HG03025 (cell line): ENCODE measurements around the gene PRSS33.

Experiments
- ATAC-seq: cut with Tn5 transposase; IDR thresholded peaks from one replicate; pipeline ENCODE4 v1.9.1; 2021; ENCODE audit warnings: mild to moderate bottlenecking, moderate library complexity; ENCODE audit not compliant: unreplicated experiment, low FRiP score

PRSS33 gene

GRCh38 chr16:2821487-2822157, 34.3 kb upstream of the PRSS33 start:
- no peak for ATAC-seq

DNA sequence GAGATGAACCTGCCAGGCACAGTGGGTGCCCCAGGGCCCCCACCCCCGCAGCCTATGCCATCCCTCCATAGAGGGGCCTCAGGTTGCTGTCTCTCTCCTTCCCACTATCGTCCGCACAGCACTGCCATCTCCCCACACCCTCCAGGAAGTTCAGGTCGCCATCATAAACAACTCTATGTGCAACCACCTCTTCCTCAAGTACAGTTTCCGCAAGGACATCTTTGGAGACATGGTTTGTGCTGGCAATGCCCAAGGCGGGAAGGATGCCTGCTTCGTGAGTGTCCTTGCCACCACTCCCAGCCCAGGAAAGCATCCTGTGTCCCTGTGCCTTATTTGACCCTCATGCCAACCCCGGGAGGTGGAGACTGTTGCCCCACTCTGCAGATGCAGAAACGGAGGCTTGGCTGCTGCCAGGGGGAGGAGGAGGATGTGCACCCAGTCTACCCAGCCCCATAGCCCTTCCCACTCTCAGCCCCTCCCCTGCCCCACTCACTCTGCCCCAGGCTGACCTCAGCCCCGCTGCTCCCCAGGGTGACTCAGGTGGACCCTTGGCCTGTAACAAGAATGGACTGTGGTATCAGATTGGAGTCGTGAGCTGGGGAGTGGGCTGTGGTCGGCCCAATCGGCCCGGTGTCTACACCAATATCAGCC, 33.6 kb upstream of the PRSS33 start:
- ATAC-seq, result no peak

- no peak for ATAC-seq
Observed at GRCh38 chr16:2819939-2820835, 32.8 kb upstream of the PRSS33 start.

DNA sequence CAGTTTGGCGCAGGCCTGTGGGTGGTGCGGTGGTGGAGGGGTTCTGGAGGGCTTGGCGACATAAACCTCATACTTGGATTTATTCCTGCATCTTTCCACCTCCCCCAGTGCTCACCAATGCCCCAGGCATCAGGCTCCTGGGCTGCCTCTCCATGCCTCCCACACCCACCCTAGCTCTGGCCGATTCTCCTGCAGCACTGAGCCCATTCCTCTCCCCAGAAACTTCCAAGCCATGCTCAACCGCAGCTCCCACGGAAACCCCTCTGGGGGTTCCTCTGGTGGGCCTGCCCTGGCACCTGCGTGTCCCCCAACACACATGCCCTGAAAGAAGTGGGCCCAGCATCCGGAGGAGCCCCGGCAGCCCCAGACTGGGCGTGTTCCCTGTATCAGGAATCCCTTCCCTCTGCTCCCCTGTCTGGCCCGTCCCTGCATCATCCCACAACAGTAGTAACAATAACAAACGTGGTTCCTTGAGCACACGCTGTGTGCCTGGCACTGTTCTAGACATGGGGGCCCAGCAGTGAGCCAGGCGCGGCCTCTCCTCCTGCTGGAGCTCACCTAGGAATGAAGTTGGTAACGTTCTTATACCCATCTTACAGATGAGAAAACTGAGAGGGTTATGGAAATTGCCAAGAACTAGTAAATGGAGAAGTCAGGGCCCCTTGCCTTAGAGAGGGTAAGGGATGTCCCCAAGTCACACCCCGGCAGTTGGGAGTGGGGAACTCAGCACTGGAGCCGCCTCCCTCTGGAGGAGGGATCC, 32.0 kb upstream of the PRSS33 start:
- no peak for ATAC-seq

GRCh38 chr16:2818272-2818876, 31.0 kb upstream of the PRSS33 start:
- no peak for ATAC-seq

DNA sequence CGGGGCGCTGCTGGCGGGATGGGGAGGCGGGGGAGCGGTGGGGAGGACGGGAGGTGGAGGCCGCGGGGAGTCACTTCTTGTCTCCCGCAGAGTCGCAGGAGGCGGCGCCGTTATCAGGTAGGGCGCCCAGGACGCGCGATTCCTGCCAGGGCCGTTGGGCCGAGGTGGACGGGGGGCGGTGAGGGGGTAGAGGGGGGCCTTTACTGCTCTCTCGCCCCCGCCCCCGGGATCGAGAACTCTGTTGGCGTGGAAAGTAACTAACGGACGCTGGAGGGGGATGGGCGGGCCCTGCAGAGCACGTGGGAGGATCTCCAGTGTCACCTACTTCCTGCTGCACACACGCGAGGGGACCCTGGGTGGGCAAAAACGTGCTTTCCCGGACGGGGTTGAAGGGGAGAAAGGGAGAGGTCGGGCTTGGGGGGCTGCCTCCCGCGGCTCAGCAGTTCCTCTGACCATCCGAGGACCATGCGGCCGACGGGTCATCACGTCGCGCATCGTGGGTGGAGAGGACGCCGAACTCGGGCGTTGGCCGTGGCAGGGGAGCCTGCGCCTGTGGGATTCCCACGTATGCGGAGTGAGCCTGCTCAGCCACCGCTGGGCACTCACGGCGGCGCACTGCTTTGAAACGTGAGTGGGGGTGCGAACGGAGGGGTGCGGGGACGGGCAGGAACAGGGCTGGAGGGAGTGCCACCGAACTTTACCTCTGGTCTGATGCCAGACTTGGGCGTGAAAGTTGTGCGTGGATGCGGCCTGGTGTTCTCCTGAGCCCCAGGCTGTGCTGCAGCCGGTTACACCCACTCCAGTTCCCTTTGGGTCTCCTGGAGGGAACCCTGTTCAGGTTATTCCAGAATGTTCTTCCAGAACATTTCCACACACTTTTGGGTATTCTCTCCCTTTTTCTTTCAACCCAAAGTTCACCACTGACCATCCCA, 30.2 kb upstream of the PRSS33 start:
- no peak for ATAC-seq

- ATAC-seq, result no peak
Observed at GRCh38 chr16:2816751-2817339, 29.5 kb upstream of the PRSS33 start, which contains the start of gene PRSS21. PRSS21 (plus strand) TSS chr16:2817237; CDS start chr16:2817269, 32 bp downstream.

GRCh38 chr16:2815299-2815771, 28.0 kb upstream of the PRSS33 start:
- no peak for ATAC-seq

GRCh38 chr16:2814551-2815298, 27.4 kb upstream of the PRSS33 start:
- no peak for ATAC-seq

DNA sequence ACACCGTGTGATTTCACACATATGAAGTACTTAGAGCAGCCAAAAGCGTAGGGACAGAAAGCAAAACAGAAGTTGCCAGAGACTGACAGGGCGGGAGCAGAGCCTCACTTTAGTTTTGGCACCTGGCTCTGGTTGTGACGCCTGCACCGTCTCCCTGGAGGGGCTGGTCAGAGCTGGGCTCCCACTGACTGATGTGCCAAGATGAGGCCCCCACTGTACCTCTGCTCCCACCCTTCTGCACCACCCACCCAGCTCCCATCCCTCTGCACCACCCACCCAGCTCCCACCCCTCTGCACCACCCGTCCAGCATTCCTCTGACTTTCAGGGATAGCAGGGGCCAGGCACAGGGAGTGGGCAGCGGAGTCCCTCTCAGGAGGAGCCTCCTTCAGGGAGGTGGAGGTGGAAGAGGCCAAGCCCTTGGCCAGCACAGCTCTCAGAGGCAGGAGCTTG, 26.4 kb upstream of the PRSS33 start:
- ATAC-seq, result no peak

DNA sequence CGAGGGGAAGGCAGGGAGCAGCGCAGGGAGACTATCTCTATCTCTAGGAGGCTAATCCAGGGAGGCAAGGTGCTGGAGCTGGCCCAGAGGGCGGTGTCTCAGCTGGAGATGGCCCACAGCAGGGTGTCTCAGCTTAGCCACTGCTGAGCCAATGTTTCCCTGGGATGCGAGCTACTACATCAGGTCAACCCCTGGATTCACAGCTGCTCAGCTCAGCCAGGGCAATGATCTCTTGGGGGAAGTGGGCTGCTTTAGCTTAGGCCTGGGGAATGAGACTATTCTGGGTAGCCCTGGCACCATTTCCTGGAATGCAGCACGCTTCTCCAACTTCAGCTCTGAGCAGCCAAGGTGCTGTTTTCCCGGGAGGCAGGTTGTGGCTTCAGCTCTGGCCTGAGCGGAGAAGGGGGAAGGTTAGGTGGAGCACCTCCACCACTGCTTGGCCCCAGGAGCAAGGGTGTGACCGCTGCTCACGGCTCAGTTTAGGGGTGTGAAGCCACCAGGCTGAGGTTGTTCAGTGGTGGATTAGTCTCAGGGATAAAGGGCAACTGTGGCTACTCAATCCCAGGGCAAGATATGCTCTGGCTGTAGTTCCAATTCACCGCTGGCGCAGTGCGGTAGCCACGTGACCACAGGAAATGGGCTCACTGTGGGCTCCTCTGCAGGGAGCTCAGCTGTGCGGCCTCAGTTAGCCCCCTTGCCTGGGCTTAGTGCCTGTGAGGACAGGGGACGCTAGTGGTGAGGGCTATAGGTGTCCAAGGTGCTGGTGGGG, 24.5 kb upstream of the PRSS33 start:
- ATAC-seq, result no peak

GRCh38 chr16:2810651-2811050, 23.3 kb upstream of the PRSS33 start:
- ATAC-seq, result no peak

DNA sequence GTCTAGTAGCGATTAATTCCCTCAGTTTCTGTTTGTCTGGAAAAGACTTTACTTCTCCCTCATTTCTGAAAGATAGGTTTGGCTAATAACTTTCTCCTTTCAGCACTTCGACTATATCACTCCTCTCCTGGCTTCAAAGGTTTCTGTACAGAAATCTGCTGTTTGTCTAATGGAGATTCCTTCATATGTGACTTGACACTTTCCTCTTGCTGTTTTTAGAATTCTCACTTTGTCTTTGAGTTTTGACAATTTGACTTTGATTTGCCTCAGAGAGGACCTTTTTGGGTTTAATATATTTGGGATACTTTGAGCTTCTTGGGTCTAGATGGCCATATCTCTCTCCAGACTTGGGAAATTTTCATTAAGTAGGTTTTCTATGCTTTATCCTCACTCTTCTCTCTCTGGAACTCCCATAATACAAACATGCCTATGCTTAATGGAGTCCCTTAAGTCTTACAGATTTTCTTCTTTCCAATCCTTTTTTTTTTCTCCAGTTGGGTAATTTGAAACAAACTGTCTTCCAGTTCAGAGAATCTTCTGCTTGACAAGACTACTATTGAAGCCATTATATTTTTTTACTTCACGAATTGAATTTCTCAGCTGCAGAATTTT, 21.9 kb upstream of the PRSS33 start:
- ATAC-seq, result no peak

DNA sequence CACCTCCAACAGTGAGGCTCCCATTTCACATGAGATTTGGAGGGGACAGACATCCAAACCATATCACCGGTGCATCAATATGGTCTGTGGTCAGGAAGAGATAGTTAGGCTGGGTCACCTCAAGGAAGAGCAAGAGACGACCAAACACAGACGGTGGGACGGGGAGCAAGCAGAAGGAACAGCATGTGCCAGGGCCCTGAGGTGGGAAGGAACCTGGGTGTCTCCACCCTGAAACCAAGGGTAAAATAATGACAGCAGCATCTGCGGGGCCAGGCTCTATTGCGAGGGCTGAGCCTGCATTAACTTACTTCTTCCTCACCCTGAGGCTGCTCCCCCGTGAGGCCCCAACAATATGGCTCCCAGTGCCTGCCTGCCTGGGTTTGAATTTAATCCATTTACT, 20.8 kb upstream of the PRSS33 start:
- ATAC-seq, result no peak

DNA sequence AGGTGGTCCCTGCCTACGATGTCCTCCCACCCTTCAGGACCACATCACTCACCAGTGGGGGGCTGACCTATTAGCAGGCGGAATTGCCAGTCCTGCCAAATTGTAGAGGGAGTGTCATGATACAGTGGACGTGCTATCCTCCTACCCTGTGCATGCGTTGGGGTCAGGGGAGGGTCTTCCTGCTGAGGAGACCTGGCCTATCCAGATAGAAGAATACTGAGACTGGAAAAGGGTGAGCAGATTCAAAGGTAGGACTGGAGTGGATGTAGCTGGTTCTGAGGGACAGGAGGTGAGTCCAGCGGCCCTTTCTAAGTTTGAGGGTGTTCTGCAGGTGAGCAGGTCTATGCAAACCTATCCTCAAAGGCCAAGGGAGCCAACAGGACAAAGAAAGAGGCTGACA, 18.9 kb upstream of the PRSS33 start:
- ATAC-seq, result no peak

DNA sequence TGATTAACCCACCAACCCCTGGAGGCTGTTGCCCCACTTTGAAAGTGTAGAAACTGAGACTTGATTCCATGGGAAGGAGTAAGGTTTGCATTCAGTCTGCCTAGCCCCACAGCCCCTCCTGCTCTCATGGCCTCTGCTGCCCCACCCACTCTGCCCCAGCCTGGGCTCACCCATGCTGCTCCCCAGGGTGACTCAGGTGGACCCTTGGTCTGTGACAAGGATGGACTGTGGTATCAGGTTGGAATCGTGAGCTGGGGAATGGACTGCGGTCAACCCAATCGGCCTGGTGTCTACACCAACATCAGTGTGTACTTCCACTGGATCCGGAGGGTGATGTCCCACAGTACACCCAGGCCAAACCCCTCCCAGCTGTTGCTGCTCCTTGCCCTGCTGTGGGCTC, 17.4 kb upstream of the PRSS33 start:
- no peak for ATAC-seq
